DOHH2 (cell line): ENCODE data around the gene IDH3B.

ENCODE experiments used
- CTCF ChIP-seq: fragments of 200-600 bp; sonication (generic); IDR thresholded peaks from one replicate; pipeline ENCODE4 v1.5.1; 2014; ENCODE audit warnings: antibody characterized with exemption, mild to moderate bottlenecking, low read depth, low read length; ENCODE audit not compliant: poor library complexity, severe bottlenecking
- EZH2phosphoT487 ChIP-seq: fragments of 200-600 bp; sonication (generic); IDR thresholded peaks from 2 replicates; pipeline ENCODE4 v1.6.1; 2017; ENCODE audit warnings: borderline replicate concordance, mild to moderate bottlenecking, antibody characterized with exemption, low read length, moderate library complexity, mixed read lengths

- TF ChIP-seq CTCF (no peak), EZH2phosphoT487 (no peak)
Measured at GRCh38 chr20:2692886-2693285, 28.9 kb upstream of the IDH3B start.
